HG03135 (cell line): ENCODE measurements around the gene CALHM3.

Experiments used
- ATAC-seq: cut with Tn5 transposase; IDR thresholded peaks from one replicate; pipeline ENCODE4 v1.9.1; 2021; ENCODE audit warnings: mild to moderate bottlenecking, moderate library complexity; ENCODE audit not compliant: unreplicated experiment

CALHM3 gene

DNA sequence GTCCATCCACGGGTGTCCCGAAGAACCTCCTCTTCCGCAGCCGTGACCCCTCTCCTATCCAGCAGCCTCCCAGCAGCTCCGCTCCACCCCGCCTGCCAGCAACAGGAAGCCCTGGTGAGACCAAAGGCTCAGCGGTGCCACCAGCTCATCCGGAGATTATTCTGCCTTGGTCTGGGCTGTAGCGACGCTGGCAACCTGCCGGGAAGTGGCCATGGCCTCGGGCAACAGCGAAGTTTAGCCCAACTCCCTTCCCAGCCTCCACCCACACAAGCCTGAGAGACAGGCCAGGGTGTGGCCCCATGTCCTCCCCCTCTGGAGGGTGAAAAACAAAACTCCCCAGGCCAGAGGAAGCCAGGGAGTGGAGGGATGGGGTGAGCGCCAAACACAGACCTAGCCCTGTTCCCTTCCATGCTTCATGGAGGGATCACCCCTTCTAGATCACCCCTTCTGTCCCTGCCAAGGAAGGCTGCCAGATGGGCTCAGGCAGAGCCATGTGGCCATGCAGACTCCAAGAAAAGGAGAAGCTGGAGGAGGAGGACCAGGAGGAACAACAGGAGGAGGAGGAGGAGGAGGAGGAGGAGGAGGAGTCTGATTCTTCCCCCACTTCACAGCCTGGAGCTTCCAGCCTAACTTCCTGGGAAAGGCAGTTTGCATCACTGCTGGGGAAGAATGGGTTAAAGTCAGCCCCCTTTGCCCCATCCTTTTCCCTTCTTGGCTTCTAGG lies 27.8 kb downstream of the CALHM3 start:
- no peak for ATAC-seq

DNA sequence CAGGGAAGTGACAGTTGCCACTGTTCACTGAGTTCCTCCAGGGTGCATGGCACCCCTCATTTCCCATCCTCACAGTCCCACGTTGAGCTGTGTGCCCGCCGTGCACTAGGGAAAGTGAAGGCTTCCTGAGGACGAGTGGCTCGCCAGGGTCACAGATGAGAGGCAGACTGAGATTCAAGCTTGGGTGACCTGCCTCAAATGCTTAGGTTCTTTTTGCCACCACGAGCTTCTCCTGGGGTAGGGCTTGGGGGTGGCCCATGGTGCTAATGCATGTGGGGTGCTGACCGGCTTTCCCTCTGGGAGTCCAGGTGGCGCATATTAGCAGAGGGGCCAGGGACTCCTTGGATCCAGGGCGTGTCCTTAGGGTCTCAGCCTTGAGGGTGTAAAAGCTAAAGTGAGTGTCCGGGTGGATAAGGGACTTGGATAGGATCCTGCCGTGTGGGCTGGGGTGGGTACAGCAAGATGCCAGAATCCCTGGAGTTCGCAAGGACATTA lies 28.8 kb downstream of the CALHM3 start:
- ATAC-seq, result no peak

- ATAC-seq, result no peak
Observed at GRCh38 chr10:103449208-103450144, 29.6 kb downstream of the CALHM3 start.

DNA sequence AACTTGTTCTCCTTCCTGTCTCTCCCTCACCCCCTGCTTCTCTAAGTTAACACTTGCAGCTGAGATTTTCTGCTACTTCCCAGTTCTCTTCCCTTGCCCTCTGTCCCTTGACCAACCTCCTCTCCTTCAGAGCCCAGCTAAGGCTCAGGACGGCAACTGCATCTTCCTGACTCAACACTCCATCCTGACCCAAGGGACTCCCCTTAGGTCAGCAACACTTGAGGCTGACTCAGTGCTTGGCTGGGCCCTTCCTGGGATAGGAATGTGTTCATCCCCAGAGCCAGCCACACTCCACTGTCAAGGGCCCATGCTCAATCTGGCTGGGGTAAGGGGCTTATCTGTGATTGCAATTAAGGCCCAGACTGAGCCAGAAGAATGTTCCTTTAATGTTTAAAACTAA lies 30.3 kb downstream of the CALHM3 start:
- no peak for ATAC-seq

DNA sequence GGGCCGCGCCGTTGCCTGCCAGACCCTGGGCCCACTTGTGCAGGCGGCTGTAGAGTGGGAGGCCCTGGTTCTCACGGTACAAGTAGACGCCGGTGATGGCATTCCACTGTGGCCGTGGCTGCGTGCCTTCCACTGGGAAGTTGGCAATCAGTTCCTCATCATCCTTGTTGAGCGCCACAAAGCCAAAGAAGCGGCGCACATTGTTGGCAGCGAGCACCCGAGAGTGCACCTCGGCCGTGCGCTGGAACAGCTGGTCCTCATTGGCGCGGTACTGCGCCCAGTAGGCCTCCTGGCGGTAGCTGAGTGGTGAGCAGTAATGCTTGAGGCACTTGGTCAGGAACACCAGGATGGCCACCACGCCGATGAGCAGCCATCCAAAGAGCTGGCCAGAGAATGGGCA lies 31.9 kb downstream of the CALHM3 start:
- ATAC-seq, result no peak

DNA sequence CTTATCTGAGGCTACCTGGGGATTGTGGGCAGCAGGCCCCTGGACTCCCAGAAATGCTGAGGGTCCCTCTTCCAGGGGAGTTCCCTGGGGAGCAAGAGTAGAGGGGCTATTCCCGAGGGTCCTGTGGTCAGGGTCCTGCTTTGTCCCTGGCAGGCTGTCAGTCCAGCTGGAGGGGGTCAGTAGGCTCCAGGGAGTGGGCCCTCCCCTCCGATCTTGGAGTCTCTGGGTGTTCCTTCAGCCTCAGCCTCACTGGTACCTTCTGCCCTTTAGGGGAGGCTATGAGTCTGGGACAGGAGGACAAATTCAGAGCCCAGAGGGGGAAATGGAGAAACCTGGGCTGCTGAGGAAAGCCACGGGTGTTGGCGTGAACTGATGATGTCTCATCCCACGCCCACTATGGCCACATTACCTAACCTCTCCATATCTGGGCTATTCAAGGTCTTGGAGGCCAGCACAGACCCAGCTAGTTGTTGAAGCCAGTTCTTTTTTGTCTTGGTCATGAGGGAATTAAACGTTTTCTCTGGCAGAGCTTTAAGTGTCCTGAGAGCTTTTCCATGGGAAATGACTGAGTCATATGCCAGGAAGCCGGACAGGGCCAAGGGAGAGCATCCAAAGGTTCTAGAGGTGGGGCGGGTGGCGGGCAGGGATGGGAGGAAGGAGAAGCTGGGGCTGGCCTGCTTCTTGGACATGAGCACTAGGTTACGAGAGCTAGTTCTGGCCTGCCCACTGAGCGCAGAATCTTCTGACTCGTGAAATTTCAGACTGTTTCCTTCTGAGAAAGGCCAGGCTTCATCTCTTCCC lies 33.1 kb downstream of the CALHM3 start:
- no peak for ATAC-seq

DNA sequence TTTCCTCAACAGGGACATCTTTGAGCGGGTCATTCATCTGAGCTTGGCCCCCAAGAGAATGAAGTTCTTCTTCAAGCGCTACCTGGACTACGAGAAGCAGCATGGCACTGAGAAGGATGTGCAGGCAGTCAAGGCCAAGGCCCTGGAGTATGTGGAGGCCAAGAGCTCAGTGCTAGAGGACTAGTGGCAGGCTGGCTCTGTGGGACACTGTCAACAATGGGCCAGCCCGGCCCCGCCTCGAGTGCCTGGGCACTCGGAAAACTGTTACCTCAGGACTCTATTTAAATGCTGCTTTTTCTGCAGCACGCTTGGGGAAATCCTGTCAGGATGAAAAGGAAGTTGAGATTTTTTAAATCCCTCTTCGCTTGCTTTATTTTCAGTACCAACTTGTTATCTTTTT lies 33.7 kb downstream of the CALHM3 start:
- ATAC-seq, result no peak

- no peak for ATAC-seq
Observed at GRCh38 chr10:103444478-103444877, 34.6 kb downstream of the CALHM3 start.

DNA sequence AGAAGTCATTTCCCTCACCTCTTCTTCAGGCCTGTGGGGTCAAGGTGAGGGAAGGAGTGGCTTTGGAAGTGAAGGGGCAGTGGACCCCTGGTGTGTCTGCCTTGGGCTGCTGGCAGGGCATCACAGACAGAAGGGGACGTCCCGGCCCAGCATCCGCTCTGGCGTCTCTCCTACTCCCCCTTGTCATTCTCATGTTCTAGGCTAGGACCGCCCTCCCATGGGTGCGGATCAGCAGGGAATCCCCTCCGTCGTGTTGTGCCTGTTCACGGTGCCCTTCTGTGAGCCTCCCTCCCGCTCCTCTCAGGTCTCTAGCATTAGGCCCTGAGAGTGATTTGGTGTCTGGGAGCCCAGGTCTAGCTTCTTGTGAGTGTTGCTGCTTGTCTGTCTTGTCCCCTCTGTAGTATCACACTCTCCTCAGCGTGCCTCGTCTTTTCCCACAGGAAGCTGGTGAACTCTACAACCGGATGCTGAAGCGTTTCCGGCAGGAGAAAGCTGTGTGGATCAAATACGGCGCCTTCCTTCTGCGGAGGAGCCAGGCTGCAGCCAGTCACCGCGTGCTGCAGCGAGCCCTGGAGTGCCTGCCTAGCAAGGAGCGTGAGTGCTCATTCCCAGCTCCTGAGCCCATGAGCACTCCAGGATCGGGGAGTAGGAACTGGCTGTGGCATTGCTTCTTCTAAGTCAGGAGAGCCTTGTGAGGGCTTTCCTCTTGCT lies 35.4 kb downstream of the CALHM3 start:
- no peak for ATAC-seq

DNA sequence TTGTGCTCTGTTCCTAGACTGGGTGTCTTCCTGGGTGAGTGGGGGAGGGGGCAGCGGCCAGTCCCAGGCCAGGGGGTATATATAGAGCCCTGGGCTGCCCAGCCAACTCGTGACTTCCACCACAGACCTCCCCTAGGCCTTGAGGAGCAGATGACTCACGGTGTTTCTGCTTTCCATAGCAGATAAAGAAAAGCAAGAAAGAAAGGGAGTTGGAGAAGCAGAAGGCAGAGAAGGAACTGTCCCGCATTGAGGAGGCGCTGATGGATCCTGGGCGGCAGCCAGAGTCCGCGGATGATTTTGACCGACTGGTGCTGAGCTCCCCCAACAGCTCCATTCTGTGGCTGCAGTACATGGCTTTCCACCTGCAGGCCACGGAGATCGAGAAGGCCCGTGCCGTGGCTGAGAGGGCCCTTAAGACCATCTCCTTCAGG lies 37.0 kb downstream of the CALHM3 start:
- no peak for ATAC-seq

DNA sequence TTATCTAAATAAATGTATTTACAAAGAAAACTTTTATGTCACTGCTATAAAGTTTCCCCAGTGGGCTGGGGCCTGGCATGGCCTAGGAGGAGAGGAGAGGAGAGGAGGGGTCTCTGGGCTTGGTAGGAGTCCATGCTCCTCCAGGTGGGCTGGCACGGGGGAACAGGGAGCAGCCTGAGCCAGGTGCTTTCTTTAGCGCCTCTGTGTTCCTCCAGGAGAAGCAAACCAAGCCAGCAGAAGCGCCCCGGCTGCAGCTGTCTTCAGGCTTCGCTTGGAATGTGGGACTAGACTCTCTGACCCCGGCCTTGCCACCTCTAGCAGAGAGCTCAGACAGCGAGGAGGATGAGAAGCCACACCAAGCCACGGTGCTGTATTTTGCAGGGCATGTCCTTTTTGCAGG lies 37.4 kb downstream of the CALHM3 start:
- no peak for ATAC-seq

DNA sequence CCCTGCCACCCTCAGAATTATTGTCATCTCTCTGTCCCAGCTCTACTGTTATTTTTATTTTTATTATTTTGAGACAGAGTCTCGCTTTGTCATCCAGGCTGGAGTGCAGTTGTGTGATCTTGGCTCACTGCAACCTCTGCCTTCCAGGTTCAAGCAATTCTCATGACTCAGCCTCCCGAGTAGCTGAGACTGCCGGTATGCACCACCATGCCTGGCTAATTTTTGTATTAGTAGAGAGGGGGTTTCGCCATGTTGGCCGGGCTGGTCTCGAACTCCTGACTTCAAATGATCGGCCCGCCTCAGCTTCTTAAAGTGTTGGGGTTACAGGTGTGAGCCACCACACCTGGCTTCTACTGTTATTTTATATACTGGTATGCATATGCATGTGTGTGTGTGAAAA lies 37.8 kb downstream of the CALHM3 start:
- ATAC-seq, result no peak

- no peak for ATAC-seq
Observed at GRCh38 chr10:103440416-103440815, 38.6 kb downstream of the CALHM3 start.

DNA sequence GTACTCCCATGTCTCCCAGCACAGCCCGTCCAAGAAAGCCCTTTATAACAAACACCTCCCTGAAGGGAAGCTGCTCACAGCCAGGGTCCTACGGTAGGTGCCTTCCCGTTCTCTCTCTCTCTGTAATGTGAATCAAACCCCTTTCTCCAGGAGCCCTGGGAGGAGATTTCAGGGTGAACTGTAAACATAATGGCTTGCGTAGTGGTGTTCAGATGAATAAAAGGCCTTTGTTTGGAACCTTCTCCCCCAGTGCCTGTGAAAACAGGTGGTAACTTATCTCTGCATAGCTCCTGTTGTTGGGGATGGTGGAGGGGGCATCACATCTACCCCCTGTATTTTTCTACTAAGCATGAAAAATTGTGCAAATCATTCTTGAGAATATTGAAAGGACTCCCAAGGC lies 39.3 kb downstream of the CALHM3 start:
- no peak for ATAC-seq

- ATAC-seq, result no peak
Observed at GRCh38 chr10:103433858-103434257, 45.2 kb downstream of the CALHM3 start.

GRCh38 chr10:103431902-103432301 lies 47.1 kb downstream of the CALHM3 start:
- ATAC-seq, result no peak

DNA sequence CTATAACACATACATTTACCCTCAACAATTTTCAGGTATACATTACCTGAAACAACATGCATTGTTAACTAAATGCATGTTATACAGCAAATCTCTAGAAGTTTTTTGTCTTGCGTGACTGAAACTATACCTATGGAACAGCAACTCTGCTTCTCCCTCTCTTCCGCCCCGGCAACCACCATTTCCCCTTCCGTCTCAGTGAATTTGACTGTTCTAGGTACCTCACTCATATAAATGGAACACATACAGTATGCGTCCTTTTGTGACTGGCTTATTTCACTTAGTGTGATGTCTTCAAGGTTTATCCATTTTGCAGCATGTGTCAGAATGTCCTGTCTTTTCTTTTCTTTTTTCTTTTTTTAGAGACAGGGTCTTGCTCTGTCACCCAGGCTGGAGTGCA lies 49.4 kb downstream of the CALHM3 start:
- no peak for ATAC-seq

DNA sequence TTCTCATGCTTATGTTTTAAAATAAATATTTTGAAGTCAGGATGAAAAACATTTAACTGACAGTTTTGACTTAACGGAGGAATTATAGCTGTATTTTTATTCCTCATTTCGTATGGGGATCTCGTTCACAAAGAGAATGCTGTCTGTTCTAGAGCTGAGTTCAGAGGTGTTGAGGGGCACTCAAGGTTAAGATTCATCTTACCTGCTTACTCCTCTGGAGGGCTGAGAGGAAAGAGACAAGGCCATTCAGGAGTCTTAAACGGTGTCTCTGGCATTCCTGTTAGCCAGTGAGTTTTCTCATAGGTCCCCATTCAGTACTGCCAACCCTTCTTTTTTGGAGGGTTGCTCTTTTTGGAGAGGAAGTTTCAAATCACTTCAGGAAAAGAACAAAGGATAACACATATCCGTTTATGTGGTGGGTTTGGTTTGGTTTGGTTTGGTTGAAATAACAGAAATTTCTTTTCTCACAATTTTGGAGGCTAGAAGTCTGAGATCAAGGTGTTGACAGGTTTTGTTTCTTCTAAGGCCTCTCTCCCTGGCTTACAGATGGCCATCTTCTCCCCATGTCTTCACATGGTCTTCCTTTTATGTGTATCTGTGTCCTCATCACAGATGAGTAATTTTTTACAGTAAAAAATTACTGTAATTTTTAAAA lies 49.9 kb downstream of the CALHM3 start:
- ATAC-seq, result no peak

DNA sequence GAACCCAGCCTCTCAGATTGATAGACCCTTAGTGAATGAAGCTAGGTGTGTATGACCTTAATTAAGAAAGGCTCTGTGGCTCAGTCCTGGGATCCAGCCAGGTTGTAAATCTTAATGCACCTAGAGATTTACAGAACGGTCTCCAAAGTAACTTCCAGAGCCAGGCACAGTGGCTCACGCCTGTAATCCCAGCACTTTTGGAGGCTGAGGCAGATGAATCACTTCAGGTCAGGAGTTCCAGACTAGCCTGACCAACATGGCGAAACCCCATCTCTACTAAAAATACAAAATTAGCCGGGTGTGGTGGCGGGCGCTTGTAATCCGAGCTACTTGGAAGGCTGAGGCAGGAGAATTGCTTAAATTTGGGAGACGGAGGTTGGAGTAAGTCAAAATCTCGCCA lies 51.2 kb downstream of the CALHM3 start:
- ATAC-seq, result no peak

GRCh38 chr10:103423748-103424147 lies 55.3 kb downstream of the CALHM3 start:
- ATAC-seq, result no peak
